ENCODE measurements around the gene SLC25A34.

DNA sequence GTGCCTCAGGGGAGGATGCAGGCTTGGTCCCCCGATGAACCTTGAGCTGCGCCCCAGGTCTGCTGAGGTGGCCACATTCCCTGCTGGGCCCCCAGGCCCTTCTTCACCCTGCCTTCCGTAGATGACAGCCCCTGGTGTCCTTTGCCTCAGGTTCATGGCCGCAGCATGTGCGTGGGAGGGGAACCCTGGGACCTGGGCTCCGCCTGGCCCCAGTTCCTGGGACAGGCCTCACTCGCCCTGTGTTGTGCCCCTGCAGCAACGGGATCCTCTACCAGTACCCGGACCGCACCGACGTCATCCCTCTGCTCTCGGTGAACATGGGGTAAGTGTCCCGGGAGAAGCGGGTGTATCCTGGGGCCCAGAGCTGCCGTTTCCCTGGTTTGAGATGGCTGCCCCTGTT lies 5.1 kb upstream of the SLC25A34 start:
- TF ChIP-seq, protein P1, sequence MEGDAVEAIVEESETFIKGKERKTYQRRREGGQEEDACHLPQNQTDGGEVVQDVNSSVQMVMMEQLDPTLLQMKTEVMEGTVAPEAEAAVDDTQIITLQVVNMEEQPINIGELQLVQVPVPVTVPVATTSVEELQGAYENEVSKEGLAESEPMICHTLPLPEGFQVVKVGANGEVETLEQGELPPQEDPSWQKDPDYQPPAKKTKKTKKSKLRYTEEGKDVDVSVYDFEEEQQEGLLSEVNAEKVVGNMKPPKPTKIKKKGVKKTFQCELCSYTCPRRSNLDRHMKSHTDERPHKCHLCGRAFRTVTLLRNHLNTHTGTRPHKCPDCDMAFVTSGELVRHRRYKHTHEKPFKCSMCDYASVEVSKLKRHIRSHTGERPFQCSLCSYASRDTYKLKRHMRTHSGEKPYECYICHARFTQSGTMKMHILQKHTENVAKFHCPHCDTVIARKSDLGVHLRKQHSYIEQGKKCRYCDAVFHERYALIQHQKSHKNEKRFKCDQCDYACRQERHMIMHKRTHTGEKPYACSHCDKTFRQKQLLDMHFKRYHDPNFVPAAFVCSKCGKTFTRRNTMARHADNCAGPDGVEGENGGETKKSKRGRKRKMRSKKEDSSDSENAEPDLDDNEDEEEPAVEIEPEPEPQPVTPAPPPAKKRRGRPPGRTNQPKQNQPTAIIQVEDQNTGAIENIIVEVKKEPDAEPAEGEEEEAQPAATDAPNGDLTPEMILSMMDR (IDR thresholded peaks at IDR 0.05; ENCODE audit: insufficient read depth, low read length) = no peak
- TF ChIP-seq, protein P2, sequence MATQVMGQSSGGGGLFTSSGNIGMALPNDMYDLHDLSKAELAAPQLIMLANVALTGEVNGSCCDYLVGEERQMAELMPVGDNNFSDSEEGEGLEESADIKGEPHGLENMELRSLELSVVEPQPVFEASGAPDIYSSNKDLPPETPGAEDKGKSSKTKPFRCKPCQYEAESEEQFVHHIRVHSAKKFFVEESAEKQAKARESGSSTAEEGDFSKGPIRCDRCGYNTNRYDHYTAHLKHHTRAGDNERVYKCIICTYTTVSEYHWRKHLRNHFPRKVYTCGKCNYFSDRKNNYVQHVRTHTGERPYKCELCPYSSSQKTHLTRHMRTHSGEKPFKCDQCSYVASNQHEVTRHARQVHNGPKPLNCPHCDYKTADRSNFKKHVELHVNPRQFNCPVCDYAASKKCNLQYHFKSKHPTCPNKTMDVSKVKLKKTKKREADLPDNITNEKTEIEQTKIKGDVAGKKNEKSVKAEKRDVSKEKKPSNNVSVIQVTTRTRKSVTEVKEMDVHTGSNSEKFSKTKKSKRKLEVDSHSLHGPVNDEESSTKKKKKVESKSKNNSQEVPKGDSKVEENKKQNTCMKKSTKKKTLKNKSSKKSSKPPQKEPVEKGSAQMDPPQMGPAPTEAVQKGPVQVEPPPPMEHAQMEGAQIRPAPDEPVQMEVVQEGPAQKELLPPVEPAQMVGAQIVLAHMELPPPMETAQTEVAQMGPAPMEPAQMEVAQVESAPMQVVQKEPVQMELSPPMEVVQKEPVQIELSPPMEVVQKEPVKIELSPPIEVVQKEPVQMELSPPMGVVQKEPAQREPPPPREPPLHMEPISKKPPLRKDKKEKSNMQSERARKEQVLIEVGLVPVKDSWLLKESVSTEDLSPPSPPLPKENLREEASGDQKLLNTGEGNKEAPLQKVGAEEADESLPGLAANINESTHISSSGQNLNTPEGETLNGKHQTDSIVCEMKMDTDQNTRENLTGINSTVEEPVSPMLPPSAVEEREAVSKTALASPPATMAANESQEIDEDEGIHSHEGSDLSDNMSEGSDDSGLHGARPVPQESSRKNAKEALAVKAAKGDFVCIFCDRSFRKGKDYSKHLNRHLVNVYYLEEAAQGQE (IDR thresholded peaks at IDR 0.05; ENCODE audit: insufficient replicate concordance, low read depth) = no peak

Data from HL-60 (cell line).